ENCODE results near the gene RNASEH2C. TPM values are rescaled to one million over a fixed set of nuclear protein-coding genes. Genes with fewer than 3 reads are reported as not detected.

The RNASEH2C gene
- total RNA-seq, 2 donors from 2014 or later, result 40.9 to 93.0 TPM

Other genes starting within 250 kb of the RNASEH2C start
- over 10,000 TPM in 1 of 2 donors, 1,000 to 10,000 TPM in 1; 7,127 to 16,609 TPM for gene MALAT1, start 221.8 kb downstream of the RNASEH2C start, total RNA-seq
- 10 to 100 TPM; 74.3 to 93.2 TPM for gene SCYL1, start 195.7 kb downstream of the RNASEH2C start, total RNA-seq
- gene LTBP3, start 162.4 kb downstream of the RNASEH2C start, total RNA-seq, result 10 to 100 TPM; 66.6 to 90.4 TPM
- 10 to 100 TPM; 35.9 to 44.3 TPM for gene ZNRD2, start 150.3 kb downstream of the RNASEH2C start, total RNA-seq
- gene FAM89B, start 148.3 kb downstream of the RNASEH2C start, total RNA-seq, result 10 to 100 TPM; 32.6 to 47.1 TPM
- gene EHBP1L1, start 144.7 kb downstream of the RNASEH2C start, total RNA-seq, result 100 to 1,000 TPM; 101 to 144 TPM
- gene KCNK7, start 125.0 kb downstream of the RNASEH2C start, total RNA-seq, result under 1 TPM; 0.66 to 0.74 TPM
- 10 to 100 TPM; 73.6 to 76.5 TPM for gene MAP3K11, start 106.6 kb downstream of the RNASEH2C start, total RNA-seq
- 10 to 100 TPM; 34.8 to 48.1 TPM for gene PCNX3, start 105.0 kb downstream of the RNASEH2C start, total RNA-seq
- gene SIPA1, start 82.7 kb downstream of the RNASEH2C start, total RNA-seq, result 100 to 1,000 TPM; 185 to 203 TPM
- gene RELA, start 57.9 kb downstream of the RNASEH2C start, total RNA-seq, result 10 to 100 TPM; 81.7 to 97.8 TPM
- gene KAT5, start 8.5 kb downstream of the RNASEH2C start, total RNA-seq, result 100 to 1,000 TPM in 1 of 2 donors, 10 to 100 TPM in 1; 61.4 to 106 TPM
- 10 to 100 TPM; 10.6 to 25.9 TPM for gene AP5B1, start 60.2 kb upstream of the RNASEH2C start, total RNA-seq
- gene OVOL1, start 66.3 kb upstream of the RNASEH2C start, total RNA-seq, result 1 to 10 TPM in 1 of 2 donors, not detected in 1; 1.6 TPM
- gene SNX32, start 113.2 kb upstream of the RNASEH2C start, total RNA-seq, result 1 to 10 TPM; 3.8 to 5.0 TPM
- 1,000 to 10,000 TPM in 1 of 2 donors, 100 to 1,000 TPM in 1; 855 to 1,265 TPM for gene CFL1, start 137.4 kb upstream of the RNASEH2C start, total RNA-seq
- gene MUS81, start 139.6 kb upstream of the RNASEH2C start, total RNA-seq, result 10 to 100 TPM; 63.9 to 64.0 TPM
- gene EFEMP2, start 152.0 kb upstream of the RNASEH2C start, total RNA-seq, result 10 to 100 TPM; 15.2 to 41.8 TPM
- gene CTSW, start 159.0 kb upstream of the RNASEH2C start, total RNA-seq, result 10 to 100 TPM in 1 of 2 donors, 1 to 10 TPM in 1; 2.2 to 16.8 TPM
- 100 to 1,000 TPM in 1 of 2 donors, 10 to 100 TPM in 1; 69.4 to 101 TPM for gene FIBP, start 167.7 kb upstream of the RNASEH2C start, total RNA-seq
- gene CCDC85B, start 169.9 kb upstream of the RNASEH2C start, total RNA-seq, result 10 to 100 TPM; 29.4 to 37.2 TPM
- gene FOSL1, start 179.6 kb upstream of the RNASEH2C start, total RNA-seq, result 1 to 10 TPM; 7.4 to 9.5 TPM
- 10 to 100 TPM; 17.6 to 28.6 TPM for gene C11orf68, start 198.3 kb upstream of the RNASEH2C start, total RNA-seq
- gene DRAP1, start 198.6 kb upstream of the RNASEH2C start, total RNA-seq, result 100 to 1,000 TPM; 110 to 167 TPM
- gene TSGA10IP, start 224.7 kb upstream of the RNASEH2C start, total RNA-seq, result not detected
- 10 to 100 TPM; 53.1 to 60.2 TPM for gene SART1, start 240.9 kb upstream of the RNASEH2C start, total RNA-seq

Data from activated naive CD4-positive, alpha-beta T cell treated with anti-CD3 and anti-CD28 coated beads, Interleukin-2, amount 50 U/mL, for 72 hours (primary cell).